CD4-positive, alpha-beta T cell treated with Interleukin-4 for 4 hours (primary cell): ENCODE measurements around the gene IGF1R.

Experiments used
- DNase-seq: peaks from one replicate; pipeline ENCODE4 v3.0.0-alpha.2; 2020

Gene IGF1R

DNA sequence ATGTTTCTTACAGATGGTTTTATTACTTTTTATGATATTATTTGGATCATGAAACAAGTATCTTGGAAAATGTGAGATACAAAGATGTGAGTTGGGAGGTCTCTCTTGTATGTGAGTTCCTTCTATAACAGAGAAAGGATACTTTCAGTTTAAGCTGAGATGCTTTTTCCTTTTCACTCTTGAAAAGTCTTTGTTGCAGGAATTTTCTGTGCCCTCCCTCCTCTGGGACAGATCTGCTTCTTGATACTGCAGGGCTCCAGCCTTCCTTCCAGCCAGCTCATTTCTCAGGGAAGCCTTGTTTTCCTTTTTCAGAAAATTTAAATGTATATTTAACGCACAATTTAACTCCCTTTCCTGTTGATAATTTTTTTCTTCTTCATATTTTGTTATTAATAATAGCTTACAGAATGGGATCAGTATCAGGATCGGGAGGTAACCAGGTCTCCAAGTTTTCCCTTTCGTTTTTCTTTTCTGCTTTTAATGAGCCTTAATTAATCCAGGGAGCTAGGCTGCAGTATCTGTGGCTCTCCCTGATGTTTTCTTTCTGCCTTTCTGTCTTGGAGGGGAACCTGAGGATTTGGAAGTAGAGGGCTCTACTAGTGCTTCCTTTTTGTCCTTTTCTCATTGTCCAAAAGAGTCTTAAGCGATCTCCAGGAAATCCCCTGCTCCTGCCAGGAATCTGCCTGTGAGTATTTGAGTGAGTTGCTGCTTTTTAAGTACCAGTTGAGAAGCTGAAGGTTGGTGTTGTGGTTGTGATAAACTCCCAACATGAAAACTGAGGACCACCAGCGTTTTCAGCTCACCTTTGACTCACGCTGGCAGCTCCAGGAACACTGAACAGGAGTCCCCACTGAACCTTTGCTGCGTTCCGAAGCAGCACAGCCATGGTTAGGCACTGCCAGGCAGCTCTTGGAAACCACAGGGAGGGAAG lies 105.7 kb downstream of the IGF1R start:
- DNase-seq, result no peak

DNA sequence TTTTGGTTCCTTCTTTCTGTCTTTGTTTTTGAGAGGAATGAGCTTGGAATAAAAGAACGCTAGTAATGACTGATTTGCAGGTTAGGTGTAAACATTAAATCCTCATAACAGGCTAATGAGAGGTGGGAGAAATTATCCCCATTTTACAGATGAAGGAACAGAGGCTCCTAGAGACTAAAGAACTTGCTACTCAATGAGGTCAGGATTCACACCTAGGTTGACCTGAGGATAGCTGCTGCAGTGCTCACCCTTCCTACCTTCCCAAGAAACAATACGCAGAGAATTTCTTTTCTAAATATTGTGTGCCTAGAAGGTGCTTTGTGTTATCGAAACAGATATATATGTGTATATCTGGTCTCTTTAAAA lies 106.3 kb downstream of the IGF1R start:
- DNase-seq, result no peak

DNA sequence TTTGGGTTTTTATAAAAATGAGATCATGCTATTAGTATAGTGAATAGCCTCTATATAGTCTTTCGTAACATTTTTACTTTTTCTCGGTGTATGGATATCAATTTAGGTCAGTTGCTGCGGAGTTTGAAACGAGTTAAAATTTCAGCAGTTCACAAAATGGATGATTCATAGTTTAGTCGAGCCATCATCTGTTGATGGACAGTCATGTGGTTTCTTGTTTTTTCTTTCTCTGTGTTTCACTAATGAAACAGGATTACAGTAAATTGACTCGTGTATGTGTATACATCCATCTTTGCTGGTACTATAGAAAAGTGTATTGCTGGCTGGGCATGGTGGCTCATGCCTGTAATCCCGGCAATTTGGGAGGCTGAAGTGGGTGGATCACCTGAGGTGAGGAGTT lies 106.8 kb downstream of the IGF1R start:
- no peak for DNase-seq

DNA sequence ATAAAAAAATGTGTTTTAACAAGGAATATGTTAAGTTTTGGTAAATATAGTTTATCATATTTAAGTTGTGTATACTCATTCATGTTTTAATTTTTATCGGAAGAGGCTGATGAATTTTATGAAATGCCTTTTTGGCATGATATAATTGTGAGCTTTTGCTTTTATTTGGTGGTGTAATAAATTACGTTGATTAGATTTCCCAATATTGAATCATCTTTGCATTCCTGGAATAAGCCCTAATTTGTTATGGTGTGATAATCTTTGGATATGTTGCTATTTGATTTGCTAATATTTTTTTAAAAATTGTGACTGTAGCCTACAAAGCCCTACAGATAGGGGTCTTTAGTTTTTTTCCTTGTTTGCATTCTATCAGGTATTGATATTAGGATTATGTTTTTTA lies 107.4 kb downstream of the IGF1R start:
- DNase-seq, result no peak

DNA sequence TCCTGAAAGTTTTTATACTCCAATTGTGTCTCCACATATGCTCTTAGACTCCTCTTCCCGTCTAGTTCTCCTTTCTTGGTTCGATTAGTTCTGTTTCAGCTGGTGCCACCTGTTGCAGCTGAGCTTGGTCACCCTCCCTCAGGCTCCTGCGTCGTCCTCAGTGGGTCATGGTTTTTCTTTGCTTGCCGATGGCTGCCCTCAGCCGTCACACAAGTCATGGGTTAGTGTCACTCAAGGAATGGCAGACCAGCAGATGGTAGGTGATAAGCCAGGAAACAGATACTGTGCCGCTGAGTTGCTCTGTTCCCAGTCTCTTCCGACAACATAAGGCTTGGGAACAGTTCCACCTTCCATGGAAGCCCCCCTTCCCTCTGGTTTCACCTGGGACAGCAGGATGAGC lies 109.9 kb downstream of the IGF1R start:
- DNase-seq, result no peak

DNA sequence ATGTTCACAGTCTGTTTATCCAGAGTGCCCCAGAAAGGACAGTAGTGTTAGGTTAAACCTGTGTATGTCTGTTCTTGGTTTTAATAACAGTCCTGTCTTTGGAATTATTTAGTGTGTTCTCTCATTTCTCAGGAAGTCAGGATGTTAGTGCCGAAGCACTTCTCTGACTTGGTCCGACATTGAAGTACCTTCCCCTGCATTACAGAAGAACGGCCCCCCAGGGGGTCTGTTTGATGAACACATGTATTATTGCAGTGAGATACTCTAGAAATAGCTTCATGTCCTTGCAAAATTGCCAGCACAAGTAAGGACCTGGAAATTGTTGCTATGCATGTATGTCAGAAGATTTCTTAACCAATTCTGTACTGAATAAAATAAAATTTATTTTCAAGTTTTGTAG lies 110.9 kb downstream of the IGF1R start:
- no peak for DNase-seq

DNA sequence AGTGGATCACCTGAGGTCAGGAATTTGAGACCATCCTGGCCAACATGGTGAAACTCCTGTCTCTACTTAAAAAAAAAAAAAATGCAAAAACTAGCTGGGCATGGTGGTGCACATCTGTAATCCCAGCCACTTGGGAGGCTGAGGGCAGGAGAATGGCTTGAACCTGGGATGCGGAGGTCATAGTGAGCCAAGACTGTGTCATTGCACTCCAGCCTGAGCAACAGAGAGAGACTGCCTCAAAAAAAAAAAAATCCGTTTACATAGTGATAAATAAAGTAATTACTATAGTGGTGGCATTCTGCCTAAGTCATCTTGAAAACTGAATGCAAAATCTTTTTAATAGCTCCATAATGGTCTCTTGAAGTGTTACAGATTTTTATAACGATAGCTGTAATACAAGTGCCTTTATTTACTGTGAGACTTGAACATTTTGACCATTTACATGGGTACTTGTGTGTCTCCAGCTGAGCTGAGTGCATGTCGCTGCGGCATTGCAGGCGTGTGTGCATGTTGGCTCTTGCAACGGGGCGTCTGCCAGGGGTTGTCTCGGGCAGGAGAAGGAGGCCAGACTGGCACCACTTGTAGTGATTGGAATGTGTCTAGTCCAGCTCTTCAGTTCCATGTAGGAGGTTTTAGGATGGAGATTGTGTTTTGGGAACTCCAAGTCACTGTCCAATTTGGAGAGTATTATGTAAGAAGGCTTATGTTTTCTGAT lies 111.9 kb downstream of the IGF1R start:
- DNase-seq, result no peak

DNA sequence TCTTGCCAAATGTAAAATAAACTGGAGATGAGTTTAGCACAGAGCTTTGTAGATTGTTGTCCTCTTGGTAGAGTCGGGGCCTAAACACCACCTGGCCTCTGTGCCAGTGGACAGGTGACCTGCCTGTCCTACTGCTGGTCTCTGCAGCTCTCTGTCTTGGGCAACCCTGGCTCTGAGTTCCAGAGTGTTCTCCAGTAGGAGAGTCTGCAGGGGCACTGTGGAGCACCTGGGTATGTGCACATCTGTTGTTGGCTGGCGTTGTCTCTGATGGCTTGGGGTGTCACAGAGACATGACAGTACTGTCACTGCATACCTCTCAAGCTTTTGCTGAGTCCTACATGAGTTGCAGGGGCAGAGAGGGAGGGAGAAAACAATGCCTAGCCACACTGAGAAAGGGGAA lies 112.6 kb downstream of the IGF1R start:
- no peak for DNase-seq

DNA sequence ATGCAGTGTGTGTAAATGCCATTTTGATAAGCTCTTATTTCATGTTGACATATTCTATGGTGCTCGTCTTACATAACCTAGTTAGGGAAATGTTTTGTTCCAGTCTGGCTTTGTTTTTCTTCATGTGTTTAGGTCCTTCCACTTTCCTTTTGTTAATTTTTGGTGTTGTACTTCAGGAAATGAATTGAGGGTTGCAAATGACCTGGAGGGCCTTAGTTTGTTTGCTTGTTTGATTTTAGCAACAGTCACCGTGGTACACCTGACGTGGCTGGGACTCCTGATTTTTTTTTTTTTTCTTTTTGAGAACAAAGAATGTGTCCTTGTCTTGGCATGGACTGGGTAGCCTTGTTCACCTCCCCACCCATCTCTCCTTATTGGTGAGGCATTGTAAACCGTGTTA lies 114.8 kb downstream of the IGF1R start:
- no peak for DNase-seq

DNA sequence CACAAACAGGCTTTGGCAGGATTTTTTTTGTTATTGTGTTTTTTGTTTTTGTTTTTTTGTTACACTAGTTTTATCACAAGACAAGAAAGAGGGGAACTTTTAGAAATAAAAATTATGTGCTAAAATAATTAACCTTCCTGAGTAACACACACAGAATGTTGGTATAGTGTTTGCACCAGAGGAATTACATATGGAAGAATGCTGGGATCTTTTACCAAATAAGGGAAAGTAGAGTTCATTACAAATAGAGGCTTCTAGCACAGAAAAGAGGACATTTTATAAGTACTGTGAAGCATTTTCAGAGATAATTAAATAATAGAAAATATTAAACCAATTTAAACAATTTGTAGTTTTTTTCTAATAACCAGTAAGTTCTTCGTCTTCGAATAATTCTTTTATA lies 116.0 kb downstream of the IGF1R start:
- no peak for DNase-seq

DNA sequence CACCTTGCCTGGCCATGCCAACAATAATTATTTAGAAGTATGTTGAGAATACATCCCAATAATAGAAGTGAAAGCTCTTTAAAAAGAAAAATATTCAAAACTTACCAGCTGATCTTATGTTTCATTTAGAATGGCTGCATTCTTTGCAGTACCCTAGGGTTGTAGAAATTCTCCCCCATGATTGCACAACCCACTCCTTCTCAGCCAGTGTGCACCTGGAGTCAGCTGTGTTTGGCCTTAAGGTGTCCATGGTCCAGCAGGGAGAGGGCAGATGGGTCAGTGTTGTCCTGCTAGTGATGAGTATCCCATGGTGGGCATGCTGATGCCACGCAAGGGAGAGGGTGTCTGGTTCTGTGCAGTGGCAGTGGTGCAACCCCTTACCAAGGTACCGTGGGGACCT lies 117.3 kb downstream of the IGF1R start:
- DNase-seq, result no peak

DNA sequence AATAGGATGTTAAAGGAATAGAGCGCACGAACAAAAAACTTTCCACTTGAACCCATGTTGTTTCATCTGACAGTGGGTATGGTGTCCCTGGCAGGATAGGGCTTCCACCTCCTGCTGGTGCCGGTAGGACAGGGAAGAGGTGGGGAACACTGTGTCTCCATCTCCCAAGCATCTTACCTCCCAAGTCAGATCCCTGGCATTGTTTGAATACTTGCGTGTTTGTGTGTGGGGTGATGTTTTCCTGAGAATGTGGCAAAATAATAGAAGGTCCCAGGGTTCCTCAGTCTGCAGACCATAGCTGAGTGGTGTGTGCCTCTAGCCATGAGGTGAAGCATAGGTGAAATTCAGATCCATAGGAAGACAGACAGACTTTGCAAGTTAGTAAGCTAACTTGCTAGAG lies 119.4 kb downstream of the IGF1R start:
- DNase-seq, result no peak

DNA sequence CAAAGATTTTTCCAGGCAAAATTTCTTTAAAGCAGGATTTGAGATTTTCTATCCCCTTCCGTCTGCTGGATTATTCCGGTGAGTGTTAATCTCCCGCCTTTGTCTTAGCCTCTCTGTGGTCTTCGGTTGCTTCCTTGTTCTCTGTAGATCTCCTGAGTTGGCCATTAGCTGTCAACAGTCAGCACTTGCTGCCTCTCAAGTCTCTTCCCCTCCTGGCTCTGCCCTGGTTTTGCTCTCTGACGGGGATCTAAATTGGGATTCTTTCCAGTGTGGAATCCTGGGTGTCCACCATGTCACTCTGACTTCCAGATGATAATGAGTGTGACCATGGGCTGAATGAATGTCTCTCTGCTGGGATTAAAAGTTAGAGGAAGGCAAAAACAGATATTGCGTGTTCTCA lies 121.5 kb downstream of the IGF1R start:
- no peak for DNase-seq

DNA sequence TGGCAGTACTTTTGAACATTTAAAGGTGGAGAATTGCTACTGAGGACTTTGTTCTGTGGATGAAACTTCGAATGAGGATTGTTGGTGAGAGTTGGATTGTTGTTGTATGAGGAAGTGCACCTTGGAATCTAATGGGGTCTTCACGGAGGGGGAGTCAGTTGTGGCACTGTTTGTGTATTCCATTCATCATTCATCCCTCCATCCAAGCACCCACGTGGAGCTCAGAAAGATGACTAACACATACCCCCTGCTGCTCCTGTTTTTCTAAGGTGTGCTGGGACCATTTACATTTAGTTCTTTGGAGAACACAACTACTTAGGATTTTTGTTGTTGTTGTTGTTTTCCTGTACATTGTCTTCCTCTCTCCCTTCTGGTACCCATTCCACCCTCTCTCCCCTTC lies 122.6 kb downstream of the IGF1R start:
- DNase-seq, result no peak

DNA sequence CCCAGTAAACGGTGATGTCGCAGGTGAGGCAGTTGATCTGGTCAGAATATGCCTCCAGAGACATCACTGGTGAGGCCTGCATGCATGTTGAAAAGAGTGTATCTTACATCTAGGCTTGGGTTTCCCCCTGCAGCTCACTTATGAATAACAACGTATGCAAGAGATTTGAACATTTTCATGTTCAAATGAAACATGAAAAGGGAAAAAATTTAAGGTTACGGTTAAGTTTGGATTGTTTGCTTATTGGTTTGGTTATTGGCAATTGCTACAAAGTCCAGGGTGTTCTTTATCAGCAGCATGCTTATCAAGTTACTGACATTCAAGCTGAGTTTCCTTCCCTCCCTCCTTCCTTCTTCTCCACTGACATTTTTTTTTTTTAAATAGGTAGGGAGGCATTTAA lies 123.2 kb downstream of the IGF1R start:
- no peak for DNase-seq

DNA sequence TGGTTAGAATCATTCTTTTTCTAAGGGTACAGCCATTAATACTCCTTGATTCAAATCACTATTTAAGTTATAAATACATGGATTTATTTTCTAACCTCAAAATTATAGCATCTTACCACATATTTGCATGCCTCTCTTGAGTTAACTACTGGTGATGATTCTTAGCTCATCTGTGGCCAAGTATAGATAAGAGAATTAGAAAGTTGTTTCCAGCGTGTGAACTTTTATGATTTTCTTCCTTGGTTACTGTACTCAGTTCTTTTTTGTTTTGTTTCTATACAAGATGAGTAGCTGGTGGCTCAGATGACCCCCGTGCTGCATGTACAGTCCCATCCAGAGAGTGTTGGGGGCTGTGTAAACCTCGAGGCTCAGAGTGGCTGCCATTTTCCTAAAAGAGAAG lies 124.6 kb downstream of the IGF1R start:
- no peak for DNase-seq

DNA sequence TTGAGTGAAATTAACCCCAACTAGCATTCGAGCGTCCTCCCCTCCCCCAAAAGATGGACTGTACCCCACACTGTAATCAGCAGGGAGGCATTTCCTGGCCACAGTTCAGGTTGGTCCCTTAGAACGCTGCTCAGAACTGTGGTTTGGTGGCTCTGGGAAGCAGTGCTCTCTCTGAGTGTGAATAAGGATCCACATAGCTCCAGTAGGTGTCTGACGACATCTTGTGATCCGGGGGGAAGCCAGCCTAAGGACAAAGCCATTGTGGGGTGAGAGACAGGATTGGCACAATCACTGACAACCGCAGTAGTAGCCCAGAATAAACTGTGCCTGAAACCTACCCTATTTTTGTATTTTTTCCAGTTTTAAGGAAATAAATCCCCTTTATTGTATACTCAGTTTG lies 125.3 kb downstream of the IGF1R start:
- no peak for DNase-seq

DNA sequence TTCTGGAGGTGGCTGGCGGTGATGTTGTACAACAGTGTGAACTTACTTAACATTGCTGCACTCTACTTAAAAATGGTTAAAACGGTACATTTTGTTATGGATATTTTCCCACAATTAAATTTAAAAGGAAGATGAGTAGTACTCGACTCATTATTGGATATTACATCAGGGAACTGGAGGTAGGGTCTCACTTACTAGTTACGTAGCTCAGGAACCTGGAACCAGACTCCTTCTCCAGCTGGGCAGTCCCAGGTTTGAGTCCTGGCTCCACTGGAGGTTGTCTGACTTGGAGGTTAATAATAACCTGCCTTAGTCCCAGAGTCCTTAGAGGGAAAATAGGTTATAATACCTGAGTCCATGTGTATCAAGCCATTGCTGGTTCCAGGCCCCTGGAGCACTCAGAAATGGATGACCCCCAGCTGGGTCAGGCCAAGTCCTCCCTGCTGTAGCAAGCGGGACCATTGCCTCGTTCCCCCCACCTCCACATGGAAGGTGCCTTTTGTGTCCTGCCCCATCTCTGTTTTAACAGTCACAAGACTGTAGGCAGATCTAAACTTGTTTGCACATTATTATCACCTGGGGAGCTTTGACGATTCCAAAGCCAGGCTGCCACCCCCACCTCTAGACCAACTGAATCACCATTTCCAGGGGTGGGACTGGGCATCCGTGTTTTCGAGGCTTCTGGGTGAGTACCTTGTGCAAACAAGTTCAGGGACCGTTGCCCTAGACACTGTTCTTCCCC lies 126.6 kb downstream of the IGF1R start:
- DNase-seq, result no peak

DNA sequence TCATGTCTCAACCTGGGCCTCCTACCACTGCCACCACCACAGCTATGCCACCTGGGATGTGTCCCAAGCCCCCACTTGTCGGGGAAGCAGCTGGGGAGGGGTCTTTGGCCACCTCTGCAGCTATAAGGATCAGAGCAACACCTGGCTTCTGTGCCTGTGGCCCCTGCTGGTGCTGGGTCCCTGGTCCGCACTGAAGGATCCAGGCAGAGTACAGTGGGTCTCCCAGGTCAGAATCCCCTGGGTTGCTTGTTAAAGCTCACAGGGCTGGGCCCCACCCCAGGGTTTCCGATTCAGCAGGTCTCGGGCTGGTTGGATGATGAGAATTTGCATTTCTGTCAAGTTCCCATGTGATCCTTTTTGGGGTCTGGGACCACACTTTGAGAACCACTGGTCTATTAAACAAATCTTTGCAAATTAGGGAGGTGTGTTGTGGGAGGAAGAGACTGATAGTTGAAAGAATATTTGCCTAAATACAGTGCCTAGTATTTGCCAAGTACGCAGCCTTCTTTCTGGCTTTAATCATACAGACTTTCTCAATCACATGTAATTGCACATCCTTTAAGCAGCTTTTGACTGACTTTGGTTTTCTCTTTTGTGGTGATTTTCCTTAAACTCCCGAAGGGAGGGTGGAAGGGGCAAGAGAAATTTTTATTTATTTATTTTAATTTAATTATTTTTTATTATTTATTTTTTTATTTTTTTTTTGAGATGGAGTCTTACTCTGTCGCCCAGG lies 127.3 kb downstream of the IGF1R start:
- no peak for DNase-seq

DNA sequence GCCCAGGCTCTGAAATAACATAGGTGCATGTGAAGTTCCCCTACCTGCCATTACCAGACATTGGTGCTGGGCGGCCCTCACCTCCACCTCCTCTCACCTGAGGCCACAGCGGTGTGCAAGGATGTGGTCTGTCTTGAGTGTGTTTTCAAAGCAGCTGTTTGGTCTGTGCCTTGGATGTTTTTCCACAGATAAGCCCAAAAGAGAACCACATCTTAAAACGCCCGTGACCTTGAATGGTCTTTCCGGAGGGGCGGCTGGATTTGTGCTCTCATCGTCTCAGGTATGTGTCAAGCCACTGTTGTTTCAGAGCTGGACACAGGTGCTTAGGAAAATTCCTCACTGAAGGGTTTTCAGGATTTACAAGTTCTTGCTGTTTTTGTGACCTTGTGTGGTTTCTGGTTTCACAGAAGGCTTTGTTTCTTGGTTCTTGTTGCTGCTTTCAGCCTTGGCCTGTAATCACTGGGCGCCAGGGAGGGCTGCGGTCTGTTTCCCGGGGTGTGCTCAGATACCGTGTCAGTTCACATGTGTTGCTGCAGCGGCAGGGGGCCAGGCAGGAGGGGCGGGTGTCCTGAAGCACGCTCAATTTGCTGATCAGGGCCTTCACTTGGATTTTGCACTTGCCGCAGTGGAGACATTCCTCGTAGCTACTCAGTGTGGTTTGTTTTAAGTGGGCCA lies 128.4 kb downstream of the IGF1R start:
- no peak for DNase-seq

DNA sequence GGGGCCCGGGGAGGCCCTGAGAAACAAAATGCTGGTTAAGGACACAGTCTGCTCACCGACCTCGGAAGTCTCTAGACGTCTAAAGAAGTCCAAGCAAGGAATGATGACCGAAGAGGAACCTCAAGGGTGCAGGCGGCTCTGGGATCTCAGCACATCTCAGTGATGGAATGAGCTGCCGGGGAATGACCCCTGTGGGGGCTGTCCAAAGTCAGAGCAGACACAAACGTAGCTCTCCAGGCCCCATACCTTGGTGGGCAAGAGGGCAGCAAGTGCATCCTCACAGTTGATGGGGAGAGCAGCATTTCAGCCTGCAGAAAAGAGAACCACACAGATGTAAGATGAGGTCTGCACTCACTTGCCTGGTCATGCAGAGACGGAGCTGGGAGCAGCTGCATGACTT lies 129.1 kb downstream of the IGF1R start:
- no peak for DNase-seq

DNA sequence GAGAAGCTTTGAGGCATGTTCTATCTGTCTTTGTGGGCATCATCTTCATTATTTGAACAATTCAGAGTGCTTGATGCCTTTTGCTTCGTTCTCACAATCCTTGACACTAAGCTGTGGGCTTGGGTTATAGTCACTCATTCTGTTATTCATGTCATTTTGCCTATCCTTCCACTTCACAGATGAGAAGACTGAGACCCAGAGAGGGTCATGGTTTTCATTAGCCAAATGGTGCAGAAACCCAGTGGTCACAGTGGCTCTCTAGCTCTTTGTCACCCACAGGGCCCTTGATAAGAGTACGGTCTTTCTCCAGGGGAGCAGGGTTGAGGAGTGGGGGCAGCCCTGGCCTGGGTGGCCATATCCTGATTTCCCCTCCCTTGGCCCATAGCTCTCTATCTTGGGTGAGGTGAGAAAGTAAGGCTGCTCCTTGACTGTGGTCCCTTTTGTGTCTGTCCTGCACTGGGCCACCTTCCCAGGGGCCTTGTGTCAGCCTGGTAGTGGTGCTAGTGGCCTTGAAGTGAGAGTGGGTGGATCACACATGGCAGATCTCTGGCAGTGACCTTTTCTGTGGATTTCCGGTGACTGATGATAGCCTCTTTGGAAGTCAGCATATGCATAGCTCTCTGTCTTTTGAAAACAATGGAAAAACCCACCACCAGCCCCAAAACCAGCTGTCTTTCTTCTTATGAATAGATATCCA lies 130.1 kb downstream of the IGF1R start:
- no peak for DNase-seq
